ENCODE data around the gene KCNJ10.

The KCNJ10 gene

GRCh38 chr1:160084771-160085321, 14.9 kb upstream of the KCNJ10 start:
- DNase-seq (ENCODE audit: low read depth in 2 of 2), result no peak

- DNase-seq (ENCODE audit: low read depth in 2 of 2), result peak; percentile 43 to 56
Measured at GRCh38 chr1:160083968-160084770, 14.2 kb upstream of the KCNJ10 start.

- no peak for DNase-seq (ENCODE audit: low read depth in 2 of 2)
Measured at GRCh38 chr1:160082926-160083325, 13.0 kb upstream of the KCNJ10 start.

- DNase-seq (ENCODE audit: low read depth in 2 of 2), result no peak
Measured at GRCh38 chr1:160082487-160082886, 12.5 kb upstream of the KCNJ10 start.

- DNase-seq (ENCODE audit: low read depth in 2 of 2), result no peak
Measured at GRCh38 chr1:160081261-160081936, 11.4 kb upstream of the KCNJ10 start, which contains the start of gene KCNJ9. TSS of gene KCNJ9 (plus strand) at chr1:160081538. CDS start at chr1:160084031, 2,493 bp downstream.

GRCh38 chr1:160080381-160081100, 10.6 kb upstream of the KCNJ10 start:
- DNase-seq (ENCODE audit: low read depth in 2 of 2), result no peak

GRCh38 chr1:160079448-160079847, 9.5 kb upstream of the KCNJ10 start:
- no peak for DNase-seq (ENCODE audit: low read depth in 2 of 2)

GRCh38 chr1:160078512-160079195, 8.7 kb upstream of the KCNJ10 start:
- no peak for DNase-seq (ENCODE audit: low read depth in 2 of 2)

GRCh38 chr1:160077486-160077885, 7.5 kb upstream of the KCNJ10 start:
- no peak for DNase-seq (ENCODE audit: low read depth in 2 of 2)

GRCh38 chr1:160076295-160076694, 6.3 kb upstream of the KCNJ10 start:
- no peak for DNase-seq (ENCODE audit: low read depth in 2 of 2)

GRCh38 chr1:160075836-160076235, 5.9 kb upstream of the KCNJ10 start:
- DNase-seq (ENCODE audit: low read depth in 2 of 2), result no peak

GRCh38 chr1:160074865-160075264, 4.9 kb upstream of the KCNJ10 start:
- no peak for DNase-seq (ENCODE audit: low read depth in 2 of 2)

GRCh38 chr1:160071289-160071688, 1.3 kb upstream of the KCNJ10 start:
- DNase-seq (ENCODE audit: low read depth in 2 of 2), result no peak

- DNase-seq (ENCODE audit: low read depth in 2 of 2), result peak; percentile 46 to 53
Measured at GRCh38 chr1:160070243-160071163, 543 bp upstream of the KCNJ10 start.

- no peak for DNase-seq (ENCODE audit: low read depth in 2 of 2)
Measured at GRCh38 chr1:160068225-160068624, 1.7 kb downstream of the KCNJ10 start.

- DNase-seq (ENCODE audit: low read depth in 2 of 2), result no peak
Measured at GRCh38 chr1:160066829-160067745, 2.9 kb downstream of the KCNJ10 start.

- DNase-seq (ENCODE audit: low read depth in 2 of 2), result no peak
Measured at GRCh38 chr1:160064746-160065145, 5.2 kb downstream of the KCNJ10 start.

GRCh38 chr1:160064164-160064563, 5.8 kb downstream of the KCNJ10 start:
- DNase-seq (ENCODE audit: low read depth in 2 of 2), result no peak

- no peak for DNase-seq (ENCODE audit: low read depth in 2 of 2)
Measured at GRCh38 chr1:160063176-160063575, 6.8 kb downstream of the KCNJ10 start.

GRCh38 chr1:160062230-160062532, 7.8 kb downstream of the KCNJ10 start:
- no peak for DNase-seq (ENCODE audit: low read depth in 2 of 2)

Measured in stimulated activated CD8-positive, alpha-beta memory T cell treated with anti-CD3 and anti-CD28 coated beads, Interleukin-7, amount 100 ng/mL, for 1 hour (primary cell).